ENCODE measurements around the gene DEPP1.

GRCh38 chr10:44982496-44982895 is 3.9 kb upstream of the DEPP1 start:
- TF ChIP-seq CTCF (IDR thresholded peaks at IDR 0.05; ENCODE audit: low read depth, low read length, poor library complexity, severe bottlenecking), result no peak
- no peak for TF ChIP-seq EZH2phosphoT487 (IDR thresholded peaks at IDR 0.05; ENCODE audit: borderline replicate concordance, low read length)
